GM23338 (cell line): ENCODE data around the gene CMC2. TPM values are rescaled to one million over a fixed set of nuclear protein-coding genes. Genes with fewer than 3 reads are reported as not detected.

Experiments used
- ATAC-seq: fragments of 200-7000 bp; cut with Tn5 transposase; 3 replicates; pipeline ENCODE4 v1.9.1; 2020
- DNase-seq: peaks from one replicate; pipeline ENCODE4 v3.0.0-alpha.2; 2015; ENCODE audit warnings: low spot score
- H2AFZ ChIP-seq: fragments of 200-600 bp; sonication (generic); 2 replicates; pipeline ENCODE4 v1.8.0; 2016; ENCODE audit warnings: antibody characterized with exemption, mild to moderate bottlenecking, moderate library complexity
- H3F3A ChIP-seq: fragments of 200-600 bp; sonication (generic); replicated peaks from 2 replicates; pipeline ENCODE4 v1.8.0; 2017; ENCODE audit warnings: antibody characterized with exemption, mixed run types, low read depth
- H3K27ac ChIP-seq: fragments of 200-600 bp; sonication (generic); 2 replicates; pipeline ENCODE4 v1.6.1; 2016; ENCODE audit warnings: low read depth
- H3K27me3 ChIP-seq: fragments of 200-600 bp; sonication (generic); 2 replicates; pipeline ENCODE4 v1.8.0; 2016; ENCODE audit warnings: mild to moderate bottlenecking, mixed run types, moderate library complexity; ENCODE audit not compliant: insufficient read depth
- H3K36me3 ChIP-seq: fragments of 200-600 bp; sonication (generic); 2 replicates; pipeline ENCODE4 v1.8.0; 2016; ENCODE audit warnings: mild to moderate bottlenecking; ENCODE audit not compliant: insufficient read depth
- H3K4me1 ChIP-seq: fragments of 200-600 bp; sonication (generic); 2 replicates; pipeline ENCODE4 v1.8.0; 2016; ENCODE audit warnings: mild to moderate bottlenecking, moderate library complexity; ENCODE audit not compliant: insufficient read depth
- H3K4me2 ChIP-seq: fragments of 200-600 bp; sonication (generic); 2 replicates; pipeline ENCODE4 v1.7.1; 2017; ENCODE audit warnings: mixed run types
- H3K4me3 ChIP-seq: fragments of 200-600 bp; sonication (generic); 2 replicates; pipeline ENCODE4 v1.6.1; 2016; ENCODE audit warnings: mixed run types
- H3K79me2 ChIP-seq: fragments of 200-600 bp; sonication (generic); replicated peaks from 2 replicates; pipeline ENCODE4 v1.8.0; 2017; ENCODE audit warnings: mild to moderate bottlenecking; ENCODE audit not compliant: insufficient read depth
- H3K9me2 ChIP-seq: fragments of 200-600 bp; sonication (generic); 2 replicates; pipeline ENCODE4 v1.8.0; 2017; ENCODE audit not compliant: insufficient read depth
- H4K20me1 ChIP-seq: fragments of 200-600 bp; sonication (generic); replicated peaks from 2 replicates; pipeline ENCODE4 v1.8.0; 2017; ENCODE audit warnings: mild to moderate bottlenecking; ENCODE audit not compliant: insufficient read depth
- H3K27ac Mint-ChIP-seq: 2 replicates; pipeline ENCODE4 v1.8.0; 2020; ENCODE audit warnings: inconsistent platforms, mild to moderate bottlenecking, moderate library complexity, mixed read lengths
- H3K27me3 Mint-ChIP-seq: 3 replicates; pipeline ENCODE4 v1.8.0; 2022; ENCODE audit warnings: low read depth, mild to moderate bottlenecking, moderate library complexity, mixed read lengths, inconsistent platforms; ENCODE audit not compliant: insufficient read depth, poor library complexity
- H3K36me3 Mint-ChIP-seq: 3 replicates; pipeline ENCODE4 v1.8.0; 2021; ENCODE audit warnings: low read depth, mild to moderate bottlenecking, inconsistent platforms, moderate library complexity, mixed read lengths
- H3K4me1 Mint-ChIP-seq: 3 replicates; pipeline ENCODE4 v1.8.0; 2020; ENCODE audit warnings: mild to moderate bottlenecking, inconsistent platforms, mixed read lengths
- H3K4me3 Mint-ChIP-seq: 3 replicates; pipeline ENCODE4 v1.8.0; 2021; ENCODE audit warnings: moderate library complexity, mild to moderate bottlenecking, inconsistent platforms, mixed read lengths
- H3K9me3 Mint-ChIP-seq: 3 replicates; pipeline ENCODE4 v1.8.0; 2020; ENCODE audit warnings: moderate library complexity, mild to moderate bottlenecking, inconsistent platforms, mixed read lengths
- CREB1 ChIP-seq: fragments of 250-450 bp; sonication (Bioruptor Pico); IDR thresholded peaks from 2 replicates; pipeline ENCODE4 v1.5.0; 2020; ENCODE audit warnings: low read depth, mild to moderate bottlenecking, moderate library complexity
- EZH2 ChIP-seq: fragments of 200-600 bp; sonication (generic); IDR thresholded peaks from one replicate; pipeline ENCODE4 v1.8.0; 2017; ENCODE audit warnings: antibody characterized with exemption, mild to moderate bottlenecking, low read depth; ENCODE audit not compliant: unreplicated experiment
- ZNF114 ChIP-seq: fragments of 250-450 bp; sonication (Bioruptor Pico); IDR thresholded peaks from 2 replicates; pipeline ENCODE4 v1.5.0; 2020; ENCODE audit warnings: mild to moderate bottlenecking, moderate library complexity
- polyA plus RNA-seq: library from polyadenylated mRNA; unstranded; fragments of >200 nt; fragmentation: Nextera tagmentation; extraction: Ambion mirVana; gene quantifications from 2 replicates; pipeline ENCODE4 v1.2.1, GENCODE V29; 2016
- total RNA-seq: library from RNA; depleted of rRNA; stranded (reverse); fragments of >200 nt; shearing (Covaris generic); gene quantifications from 2 replicates; pipeline ENCODE4 v1.2.3, GENCODE V29; 2014
- TF ChIP-seq, protein P1 (sequence below): fragments of 250-450 bp; sonication (Bioruptor Pico); IDR thresholded peaks from 2 replicates; pipeline ENCODE4 v1.5.0; 2020; ENCODE audit warnings: mild to moderate bottlenecking, moderate library complexity
- TF ChIP-seq, protein P2 (sequence below), 2 experiments: fragments of 200-600 bp in 1 of 2; sonication (generic) in 1 of 2; conservative IDR thresholded peaks; 2 replicates each; pipeline versions ENCODE4 v1.5.1 to v1.6.1; 2016 to 2017; ENCODE audit warnings: antibody characterized with exemption in 2 of 2, low read depth in 2 of 2, mild to moderate bottlenecking in 2 of 2, moderate library complexity in 1 of 2

Gene CMC2
- total and polyA plus RNA-seq, 2 experiments from 2014 or later: 35.7 to 211 TPM

DNA sequence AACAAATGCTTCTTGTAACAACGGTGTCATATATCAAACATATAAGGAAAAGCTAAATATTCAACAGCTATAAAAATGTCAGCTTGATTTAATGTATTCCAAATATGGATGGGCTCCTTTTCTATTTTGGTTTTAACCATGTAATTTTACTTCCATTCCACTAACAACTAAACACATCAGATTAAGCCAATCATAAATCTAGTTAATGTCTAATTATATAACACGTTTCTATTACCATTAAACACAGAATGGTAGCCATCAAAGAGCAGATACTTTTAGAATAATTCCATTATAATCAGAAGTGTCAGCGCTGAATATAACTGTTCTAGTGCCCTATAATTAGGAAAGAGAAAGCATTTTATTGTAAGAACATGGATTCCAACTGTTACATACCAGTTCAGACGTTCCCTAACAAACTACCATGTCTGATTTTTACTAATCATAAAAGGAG, 10.0 kb downstream of the CMC2 start:
- H3K36me3 Mint-ChIP-seq: peaks cover under 1% of the 10 kb centered on the region; the same call in 1 of the 3 replicates
- Histone ChIP-seq H3K4me2 (no peak overlapping the region), H2AFZ (no peak overlapping the region), H3K27me3 (no peaks in the 10 kb centered on the region), H3K79me2 (peaks cover 98% of the 10 kb centered on the region), H3K36me3 (no peaks in the 10 kb centered on the region), H4K20me1 (peaks cover 36% of the 10 kb centered on the region), H3K4me1 (no peaks in the 10 kb centered on the region), H3K9me2 (no peaks in the 10 kb centered on the region), H3K27ac (no peak overlapping the region), H3F3A (no peaks in the 10 kb centered on the region), H3K4me3 (no peak overlapping the region)
- DNase-seq: no peak
- no peaks in the 10 kb centered on the region for H3K9me3 Mint-ChIP-seq
- no peak overlapping the region for H3K4me3 Mint-ChIP-seq
- no peak for ATAC-seq
- H3K27ac Mint-ChIP-seq: no peak overlapping the region
- peaks cover 2% of the 10 kb centered on the region for H3K27me3 Mint-ChIP-seq
- TF ChIP-seq, protein P1, sequence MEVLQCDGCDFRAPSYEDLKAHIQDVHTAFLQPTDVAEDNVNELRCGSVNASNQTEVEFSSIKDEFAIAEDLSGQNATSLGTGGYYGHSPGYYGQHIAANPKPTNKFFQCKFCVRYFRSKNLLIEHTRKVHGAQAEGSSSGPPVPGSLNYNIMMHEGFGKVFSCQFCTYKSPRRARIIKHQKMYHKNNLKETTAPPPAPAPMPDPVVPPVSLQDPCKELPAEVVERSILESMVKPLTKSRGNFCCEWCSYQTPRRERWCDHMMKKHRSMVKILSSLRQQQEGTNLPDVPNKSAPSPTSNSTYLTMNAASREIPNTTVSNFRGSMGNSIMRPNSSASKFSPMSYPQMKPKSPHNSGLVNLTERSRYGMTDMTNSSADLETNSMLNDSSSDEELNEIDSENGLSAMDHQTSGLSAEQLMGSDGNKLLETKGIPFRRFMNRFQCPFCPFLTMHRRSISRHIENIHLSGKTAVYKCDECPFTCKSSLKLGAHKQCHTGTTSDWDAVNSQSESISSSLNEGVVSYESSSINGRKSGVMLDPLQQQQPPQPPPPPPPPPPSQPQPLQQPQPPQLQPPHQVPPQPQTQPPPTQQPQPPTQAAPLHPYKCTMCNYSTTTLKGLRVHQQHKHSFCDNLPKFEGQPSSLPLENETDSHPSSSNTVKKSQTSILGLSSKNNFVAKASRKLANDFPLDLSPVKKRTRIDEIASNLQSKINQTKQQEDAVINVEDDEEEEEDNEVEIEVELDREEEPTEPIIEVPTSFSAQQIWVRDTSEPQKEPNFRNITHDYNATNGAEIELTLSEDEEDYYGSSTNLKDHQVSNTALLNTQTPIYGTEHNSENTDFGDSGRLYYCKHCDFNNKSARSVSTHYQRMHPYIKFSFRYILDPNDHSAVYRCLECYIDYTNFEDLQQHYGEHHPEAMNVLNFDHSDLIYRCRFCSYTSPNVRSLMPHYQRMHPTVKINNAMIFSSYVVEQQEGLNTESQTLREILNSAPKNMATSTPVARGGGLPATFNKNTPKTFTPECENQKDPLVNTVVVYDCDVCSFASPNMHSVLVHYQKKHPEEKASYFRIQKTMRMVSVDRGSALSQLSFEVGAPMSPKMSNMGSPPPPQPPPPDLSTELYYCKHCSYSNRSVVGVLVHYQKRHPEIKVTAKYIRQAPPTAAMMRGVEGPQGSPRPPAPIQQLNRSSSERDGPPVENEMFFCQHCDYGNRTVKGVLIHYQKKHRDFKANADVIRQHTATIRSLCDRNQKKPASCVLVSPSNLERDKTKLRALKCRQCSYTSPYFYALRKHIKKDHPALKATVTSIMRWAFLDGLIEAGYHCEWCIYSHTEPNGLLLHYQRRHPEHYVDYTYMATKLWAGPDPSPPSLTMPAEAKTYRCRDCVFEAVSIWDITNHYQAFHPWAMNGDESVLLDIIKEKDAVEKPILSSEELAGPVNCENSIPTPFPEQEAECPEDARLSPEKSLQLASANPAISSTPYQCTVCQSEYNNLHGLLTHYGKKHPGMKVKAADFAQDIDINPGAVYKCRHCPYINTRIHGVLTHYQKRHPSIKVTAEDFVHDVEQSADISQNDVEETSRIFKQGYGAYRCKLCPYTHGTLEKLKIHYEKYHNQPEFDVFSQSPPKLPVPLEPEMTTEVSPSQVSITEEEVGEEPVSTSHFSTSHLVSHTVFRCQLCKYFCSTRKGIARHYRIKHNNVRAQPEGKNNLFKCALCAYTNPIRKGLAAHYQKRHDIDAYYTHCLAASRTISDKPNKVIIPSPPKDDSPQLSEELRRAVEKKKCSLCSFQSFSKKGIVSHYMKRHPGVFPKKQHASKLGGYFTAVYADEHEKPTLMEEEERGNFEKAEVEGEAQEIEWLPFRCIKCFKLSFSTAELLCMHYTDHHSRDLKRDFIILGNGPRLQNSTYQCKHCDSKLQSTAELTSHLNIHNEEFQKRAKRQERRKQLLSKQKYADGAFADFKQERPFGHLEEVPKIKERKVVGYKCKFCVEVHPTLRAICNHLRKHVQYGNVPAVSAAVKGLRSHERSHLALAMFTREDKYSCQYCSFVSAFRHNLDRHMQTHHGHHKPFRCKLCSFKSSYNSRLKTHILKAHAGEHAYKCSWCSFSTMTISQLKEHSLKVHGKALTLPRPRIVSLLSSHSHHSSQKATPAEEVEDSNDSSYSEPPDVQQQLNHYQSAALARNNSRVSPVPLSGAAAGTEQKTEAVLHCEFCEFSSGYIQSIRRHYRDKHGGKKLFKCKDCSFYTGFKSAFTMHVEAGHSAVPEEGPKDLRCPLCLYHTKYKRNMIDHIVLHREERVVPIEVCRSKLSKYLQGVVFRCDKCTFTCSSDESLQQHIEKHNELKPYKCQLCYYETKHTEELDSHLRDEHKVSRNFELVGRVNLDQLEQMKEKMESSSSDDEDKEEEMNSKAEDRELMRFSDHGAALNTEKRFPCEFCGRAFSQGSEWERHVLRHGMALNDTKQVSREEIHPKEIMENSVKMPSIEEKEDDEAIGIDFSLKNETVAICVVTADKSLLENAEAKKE (CRISPR knock-in tag): no peak
- TF ChIP-seq, protein P2, sequence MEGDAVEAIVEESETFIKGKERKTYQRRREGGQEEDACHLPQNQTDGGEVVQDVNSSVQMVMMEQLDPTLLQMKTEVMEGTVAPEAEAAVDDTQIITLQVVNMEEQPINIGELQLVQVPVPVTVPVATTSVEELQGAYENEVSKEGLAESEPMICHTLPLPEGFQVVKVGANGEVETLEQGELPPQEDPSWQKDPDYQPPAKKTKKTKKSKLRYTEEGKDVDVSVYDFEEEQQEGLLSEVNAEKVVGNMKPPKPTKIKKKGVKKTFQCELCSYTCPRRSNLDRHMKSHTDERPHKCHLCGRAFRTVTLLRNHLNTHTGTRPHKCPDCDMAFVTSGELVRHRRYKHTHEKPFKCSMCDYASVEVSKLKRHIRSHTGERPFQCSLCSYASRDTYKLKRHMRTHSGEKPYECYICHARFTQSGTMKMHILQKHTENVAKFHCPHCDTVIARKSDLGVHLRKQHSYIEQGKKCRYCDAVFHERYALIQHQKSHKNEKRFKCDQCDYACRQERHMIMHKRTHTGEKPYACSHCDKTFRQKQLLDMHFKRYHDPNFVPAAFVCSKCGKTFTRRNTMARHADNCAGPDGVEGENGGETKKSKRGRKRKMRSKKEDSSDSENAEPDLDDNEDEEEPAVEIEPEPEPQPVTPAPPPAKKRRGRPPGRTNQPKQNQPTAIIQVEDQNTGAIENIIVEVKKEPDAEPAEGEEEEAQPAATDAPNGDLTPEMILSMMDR (conservative IDR thresholded peaks at IDR 0.05; ENCODE audit: low read depth in 2 of 2): no peak
- TF ChIP-seq EZH2: no peak
- TF ChIP-seq CREB1: no peak
- TF ChIP-seq ZNF114: no peak
- no peaks in the 10 kb centered on the region; the same call in 2 of the 3 replicates for H3K4me1 Mint-ChIP-seq
